HepG2 (cell line): ENCODE measurements around the gene MEGF6. TPM values are rescaled to one million over a fixed set of nuclear protein-coding genes. Genes with fewer than 3 reads are reported as not detected.

ENCODE experiments used
- ATAC-seq: fragments of 200-7000 bp; cut with Tn5 transposase; 3 replicates; pipeline ENCODE4 v1.9.1; 2020; ENCODE audit warnings: mild to moderate bottlenecking, moderate library complexity
- BruUV-seq: library from RNA; stranded (reverse); fragments of 400-500 nt; replicated peaks from 2 replicates; lab custom pipeline; 2021; lab: Mats Ljungman, UMichigan
- CTCF ChIA-PET: fragments of 300-600 bp; formaldehyde crosslinking; extraction: SDS; loops from one replicate; lab custom pipeline; 2021; ENCODE audit warnings: low total read pairs, inconsistent platforms, low intra/inter-chr PET ratio; lab: Yijun Ruan, JAX
- POLR2A ChIA-PET: fragments of 350-600 bp; sonication (Branson Sonifier 250); formaldehyde crosslinking; loops from one replicate; lab custom pipeline; 2020; ENCODE audit warnings: antibody characterized with exemption, inconsistent platforms; lab: Yijun Ruan, JAX
- DNase-seq: peaks from one replicate; pipeline ENCODE4 v3.0.0-alpha.2; 2015; ENCODE audit warnings: low spot score
- FAIRE-seq: peaks from 3 replicates; lab custom pipeline; 2011; peaks lifted over from hg19 to GRCh38; lab: Jason Lieb, UNC
- H2AFZ ChIP-seq: one replicate; pipeline ENCODE4 v1.6.1; 2011; ENCODE audit warnings: low read length, inconsistent platforms
- H3K27ac ChIP-seq: fragments of 300-600 bp; 3 replicates; pipeline ENCODE4 v1.8.0; 2011; ENCODE audit warnings: mixed run types, mild to moderate bottlenecking, mixed read lengths, low read length, inconsistent platforms; ENCODE audit not compliant: insufficient read depth; ENCODE audit errors: extremely low read length
- H3K27me3 ChIP-seq, 2 experiments: fragments of 200-600 bp in 1 of 2; 2 replicates in 1 of 2; 3 replicates in 1 of 2; pipeline versions ENCODE4 v1.6.0 to v1.8.0; 2011; ENCODE audit warnings: low read length in 2 of 2, mild to moderate bottlenecking in 2 of 2, moderate library complexity in 2 of 2, inconsistent platforms in 1 of 2; ENCODE audit not compliant: insufficient read depth in 2 of 2, control insufficient read depth in 1 of 2
- H3K36me3 ChIP-seq, 2 experiments: fragments of 200-600 bp in 1 of 2; replicated peaks in 1 of 2; 2 replicates in 1 of 2; 3 replicates in 1 of 2; pipeline versions ENCODE4 v1.5.1 to v1.8.0; 2011; ENCODE audit warnings: low read length in 2 of 2, inconsistent platforms in 1 of 2; ENCODE audit not compliant: insufficient read depth in 2 of 2, control insufficient read depth in 1 of 2
- H3K4me1 ChIP-seq: 2 replicates; pipeline ENCODE4 v1.5.1; 2012; ENCODE audit warnings: low read length, inconsistent platforms; ENCODE audit not compliant: insufficient read depth
- H3K4me2 ChIP-seq: 2 replicates; pipeline ENCODE4 v1.6.0; 2011; ENCODE audit warnings: low read depth, low read length, inconsistent platforms
- H3K4me3 ChIP-seq, 3 experiments: fragments of 200-600 bp in 1 of 3; sonication (generic), shearing (Covaris generic) in 1 of 3; replicated peaks in 1 of 3; 2 replicates each; pipeline ENCODE4 v1.5.1; 2011 to 2016; ENCODE audit warnings: low read length in 3 of 3, inconsistent platforms in 2 of 3, low read depth in 2 of 3, mild to moderate bottlenecking in 2 of 3, control low read depth in 1 of 3, mixed read lengths in 1 of 3; ENCODE audit not compliant: insufficient read depth in 1 of 3
- H3K79me2 ChIP-seq: one replicate; pipeline ENCODE4 v1.6.1; 2011; ENCODE audit warnings: low read length, inconsistent platforms; ENCODE audit not compliant: insufficient read depth
- H3K9ac ChIP-seq: 2 replicates; pipeline ENCODE4 v1.6.0; 2011; ENCODE audit warnings: mild to moderate bottlenecking, low read depth, low read length, inconsistent platforms; ENCODE audit not compliant: insufficient read depth
- H3K9me3 ChIP-seq: 2 replicates; pipeline ENCODE4 v1.5.1; 2012; ENCODE audit warnings: mild to moderate bottlenecking, low read length
- H4K20me1 ChIP-seq: 2 replicates; pipeline ENCODE4 v1.6.0; 2011; ENCODE audit warnings: inconsistent platforms, mild to moderate bottlenecking, low read length, moderate library complexity; ENCODE audit not compliant: insufficient read depth
- ATAD3A ChIP-seq: sonication (generic); formaldehyde crosslinking; IDR thresholded peaks from 2 replicates; pipeline ENCODE4 v1.4.0; 2020; ENCODE audit warnings: missing genetic modification reagents
- HES4 ChIP-seq: sonication (generic); formaldehyde crosslinking; IDR thresholded peaks from 2 replicates; pipeline ENCODE4 v1.9.0; 2021; ENCODE audit warnings: mild to moderate bottlenecking, missing genetic modification reagents, borderline replicate concordance
- HNRNPH1 ChIP-seq: fragments of 200-400 bp; formaldehyde crosslinking; optimal IDR thresholded peaks from 2 replicates; pipeline ENCODE3; 2017; ENCODE audit warnings: mild to moderate bottlenecking, low read depth, low read length
- HNRNPL ChIP-seq: fragments of 200-400 bp; formaldehyde crosslinking; IDR thresholded peaks from 2 replicates; pipeline ENCODE4 v1.6.1; 2017; ENCODE audit warnings: mild to moderate bottlenecking, low read depth, low read length
- HOXA9 ChIP-seq: sonication (generic); formaldehyde crosslinking; IDR thresholded peaks from 2 replicates; pipeline ENCODE4 v1.8.1; 2022; ENCODE audit warnings: missing genetic modification reagents, mild to moderate bottlenecking, moderate library complexity, borderline replicate concordance
- ISL2 ChIP-seq: sonication (generic); formaldehyde crosslinking; IDR thresholded peaks from 2 replicates; pipeline ENCODE4 v1.5.0; 2020; ENCODE audit warnings: missing genetic modification reagents
- NR2F2 ChIP-seq: IDR thresholded peaks from 2 replicates; pipeline ENCODE4 v1.6.1; 2012; ENCODE audit warnings: low read depth, inconsistent platforms, borderline replicate concordance
- RARG ChIP-seq: sonication (generic); formaldehyde crosslinking; IDR thresholded peaks from 2 replicates; pipeline ENCODE4 v1.4.0; 2020; ENCODE audit warnings: low read depth, mild to moderate bottlenecking, missing genetic modification reagents
- SAP130 ChIP-seq: IDR thresholded peaks from 2 replicates; pipeline ENCODE4 v1.6.1; 2016; ENCODE audit warnings: low read depth
- TAF15 ChIP-seq: fragments of 200-400 bp; formaldehyde crosslinking; IDR thresholded peaks from one replicate; pipeline ENCODE4 v1.6.1; 2018; ENCODE audit warnings: mild to moderate bottlenecking, low read depth, low read length; ENCODE audit not compliant: poor library complexity, severe bottlenecking
- TEAD3 ChIP-seq: optimal IDR thresholded peaks from 2 replicates; pipeline ENCODE3; 2016; ENCODE audit warnings: borderline replicate concordance
- THAP11 ChIP-seq: IDR thresholded peaks from 2 replicates; pipeline ENCODE4 v1.6.1; 2016; ENCODE audit warnings: missing biosample characterization, missing genetic modification reagents
- ZBTB38 ChIP-seq: sonication (generic); formaldehyde crosslinking; IDR thresholded peaks from 2 replicates; pipeline ENCODE4 v1.5.1; 2020; ENCODE audit warnings: mild to moderate bottlenecking, missing genetic modification reagents
- ZNF224 ChIP-seq: sonication (generic); formaldehyde crosslinking; IDR thresholded peaks from 2 replicates; pipeline ENCODE4 v1.5.0; 2020; ENCODE audit warnings: mild to moderate bottlenecking, missing genetic modification reagents
- WGBS: methylation state at CpG from one replicate; pipeline ENCODE4 v1.1.6; 2017; ENCODE audit warnings: low lambda C conversion rate; 5-methylcytosine and 5-hydroxymethylcytosine counted together
- in situ Hi-C: cut with HindIII; loops from 2 replicates; pipeline ENCODE4 v1.10.0; 2017; ENCODE audit warnings: low pct_unique_long_range_greater_than_20kb; ENCODE audit not compliant: extremely low pct_ligation_motif_present
- intact Hi-C: fragments of 100-400 bp; cut with micrococcal nuclease; formaldehyde crosslinking; loops from one replicate; pipeline ENCODE4 v1.10.0; 2022; ENCODE audit not compliant: unreplicated experiment
- polyA plus RNA-seq, 8 experiments: library from polyadenylated mRNA; depleted of rRNA in 3 of 8; stranded (reverse) in 7 of 8; unstranded in 1 of 8; fragments of >200 nt; fragmentation: Illumina TruSeq in 4 of 8; extraction: Trizol in 4 of 8; gene quantifications; 2 replicates each; pipeline versions ENCODE4 v1.2.1 to v1.2.3, GENCODE V29; 2011 to 2016; ENCODE audit warnings: low read depth in 4 of 8, missing spikeins in 1 of 8, mixed read lengths in 1 of 8; ENCODE audit not compliant: insufficient read depth in 1 of 8
- total RNA-seq, 5 experiments: library from RNA; depleted of rRNA; stranded (reverse); fragments of >200 nt; fragmentation: Illumina TruSeq; extraction: Trizol; gene quantifications; 2 replicates each; pipeline ENCODE4 v1.2.3, GENCODE V29; 2016; ENCODE audit warnings: low read depth in 1 of 5
- TF ChIP-seq, protein P1 (sequence below): sonication (generic); formaldehyde crosslinking; IDR thresholded peaks from 2 replicates; pipeline ENCODE4 v1.4.0; 2020; ENCODE audit warnings: missing genetic modification reagents
- TF ChIP-seq, protein P2 (sequence below): sonication (generic); formaldehyde crosslinking; IDR thresholded peaks from 2 replicates; pipeline ENCODE4 v1.4.0; 2020; ENCODE audit warnings: low read depth, mild to moderate bottlenecking, missing genetic modification reagents

MEGF6 gene
- total and polyA plus RNA-seq, 2 of the 13 experiments (the other 11 are each of a cell fraction or from before 2014, with no cell fraction given) = 1.9 TPM

DNA sequence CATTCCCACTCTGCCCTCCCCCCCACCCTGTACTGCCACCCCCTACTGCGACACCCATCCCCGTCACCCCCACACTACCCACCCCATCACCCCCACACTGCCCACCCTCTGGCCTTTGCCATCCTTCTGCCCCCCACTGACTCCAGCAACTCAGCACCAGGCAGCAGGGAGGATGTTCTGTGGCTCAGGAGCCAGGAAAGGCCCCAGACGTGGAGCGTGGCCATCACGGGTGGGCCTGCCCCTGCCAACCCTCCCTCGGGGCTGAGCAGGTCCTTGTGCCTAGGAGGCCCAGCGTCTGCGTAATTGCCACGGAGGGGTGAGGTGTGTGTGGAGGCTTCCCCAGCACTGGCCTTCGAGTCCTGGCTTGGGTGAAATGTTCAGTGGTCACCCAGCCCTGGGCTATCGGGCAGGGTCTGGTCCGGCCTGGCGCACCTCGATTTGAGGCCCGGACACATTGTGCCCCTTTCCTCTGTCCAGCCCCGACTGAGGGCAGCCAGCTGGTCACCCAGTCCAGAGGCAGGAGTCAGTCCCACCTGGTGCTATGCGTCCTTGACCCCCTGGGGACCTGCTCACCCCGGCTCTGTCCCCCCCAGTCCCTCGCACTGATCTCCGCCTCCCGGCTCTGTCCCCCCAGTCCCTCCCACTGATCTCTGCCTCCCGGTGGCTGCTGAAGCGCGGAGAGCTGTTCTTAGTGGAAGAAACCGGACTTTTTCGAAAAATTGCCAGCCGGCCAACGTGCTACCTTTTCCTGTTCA lies 133.9 kb downstream of the MEGF6 start:
- H3K4me1 ChIP-seq = peaks cover 23% of the 10 kb centered on the region
- no peak overlapping the region for H3K4me3 ChIP-seq
- BruUV-seq = no TSS peak
- CTCF ChIA-PET = no interaction called here
- no peak overlapping the region for H3K27ac ChIP-seq
- in situ Hi-C loops = no loop called here
- H3K79me2 ChIP-seq = no peaks in the 10 kb centered on the region
- intact Hi-C loops = no loop called here
- no peaks in the 10 kb centered on the region for H4K20me1 ChIP-seq
- no peak overlapping the region for H3K9ac ChIP-seq
- no peak overlapping the region for H2AFZ ChIP-seq
- FAIRE-seq = no peak
- DNase-seq = no peak
- H3K4me2 ChIP-seq = no peak overlapping the region
- H3K9me3 ChIP-seq = no peaks in the 10 kb centered on the region
- no peaks in the 10 kb centered on the region for H3K27me3 ChIP-seq
- POLR2A ChIA-PET = interaction anchor here (1.8 kb wide), 1 partner anchor 21 kb away, joined by 5 read pairs; no protein-coding TSS in a partner anchor
- TF ChIP-seq TAF15 = no peak
- TF ChIP-seq ZBTB38 = 0 out of 2 replicates have a peak, but pooled peaks have one; percentile 12
- TF ChIP-seq HNRNPL = peak; percentile 70; the same call in 1 of the 2 replicates
- no peak for TF ChIP-seq ATAD3A (CRISPR knock-in tag)
- no peak for TF ChIP-seq HOXA9 (CRISPR knock-in tag)
- no peak for TF ChIP-seq SAP130 (CRISPR knock-in tag)
- no peak for TF ChIP-seq NR2F2
- TF ChIP-seq ISL2 = no peak
- ATAC-seq = no peak
- WGBS = 81% methylated on average over 28 of the region's 28 CpGs
- H3K36me3 ChIP-seq = peaks cover 10 to 26% of the 10 kb centered on the region in 2 experiments; a peak in 3 of 5 replicates

DNA sequence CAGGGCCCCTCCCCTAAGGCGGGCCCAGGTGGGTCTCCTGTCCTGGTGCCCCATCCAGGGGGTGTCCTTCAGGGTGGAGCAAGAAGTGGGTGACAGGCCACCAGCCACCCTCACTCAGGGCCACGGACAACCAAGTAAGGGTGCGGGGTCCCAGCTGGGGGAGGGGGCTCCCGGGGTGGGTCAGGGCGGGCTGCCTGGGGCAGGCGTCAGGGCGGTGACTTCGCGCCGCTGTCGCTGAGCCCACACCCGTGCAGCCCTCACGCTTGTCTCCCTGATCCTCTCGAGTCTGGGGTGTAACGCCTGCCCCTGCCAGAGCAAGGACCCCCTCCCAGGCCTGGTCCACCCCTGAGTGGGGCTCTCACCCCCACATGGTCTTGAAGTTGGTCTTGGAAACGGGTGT lies 134.6 kb downstream of the MEGF6 start:
- WGBS = 100% methylated on average over 6 of the region's 16 CpGs
- intact Hi-C loops (no loop called here), in situ Hi-C loops (no loop called here)
- H3K4me2 ChIP-seq = no peak overlapping the region
- no peak overlapping the region for H3K27ac ChIP-seq
- H3K4me3 ChIP-seq = no peak overlapping the region
- POLR2A ChIA-PET = no interaction called here
- no peak for DNase-seq
- ATAC-seq = no peak
- no peak overlapping the region for H2AFZ ChIP-seq
- no peak for FAIRE-seq
- no peaks in the 10 kb centered on the region for H4K20me1 ChIP-seq
- peaks cover 10 to 26% of the 10 kb centered on the region in 2 experiments; a peak in 3 of 5 replicates for H3K36me3 ChIP-seq
- no peaks in the 10 kb centered on the region for H3K27me3 ChIP-seq
- no peak overlapping the region for H3K9ac ChIP-seq
- H3K79me2 ChIP-seq = no peaks in the 10 kb centered on the region
- H3K4me1 ChIP-seq = peaks cover 29% of the 10 kb centered on the region
- H3K9me3 ChIP-seq = no peaks in the 10 kb centered on the region
- CTCF ChIA-PET = no interaction called here
- BruUV-seq = no TSS peak
- TF ChIP-seq ZNF224 (CRISPR knock-in tag) (no peak), HES4 (CRISPR knock-in tag) (no peak), THAP11 (no peak), HNRNPH1 (no peak), TEAD3 (no peak), RARG (CRISPR knock-in tag) (no peak)
- TF ChIP-seq, protein P1, sequence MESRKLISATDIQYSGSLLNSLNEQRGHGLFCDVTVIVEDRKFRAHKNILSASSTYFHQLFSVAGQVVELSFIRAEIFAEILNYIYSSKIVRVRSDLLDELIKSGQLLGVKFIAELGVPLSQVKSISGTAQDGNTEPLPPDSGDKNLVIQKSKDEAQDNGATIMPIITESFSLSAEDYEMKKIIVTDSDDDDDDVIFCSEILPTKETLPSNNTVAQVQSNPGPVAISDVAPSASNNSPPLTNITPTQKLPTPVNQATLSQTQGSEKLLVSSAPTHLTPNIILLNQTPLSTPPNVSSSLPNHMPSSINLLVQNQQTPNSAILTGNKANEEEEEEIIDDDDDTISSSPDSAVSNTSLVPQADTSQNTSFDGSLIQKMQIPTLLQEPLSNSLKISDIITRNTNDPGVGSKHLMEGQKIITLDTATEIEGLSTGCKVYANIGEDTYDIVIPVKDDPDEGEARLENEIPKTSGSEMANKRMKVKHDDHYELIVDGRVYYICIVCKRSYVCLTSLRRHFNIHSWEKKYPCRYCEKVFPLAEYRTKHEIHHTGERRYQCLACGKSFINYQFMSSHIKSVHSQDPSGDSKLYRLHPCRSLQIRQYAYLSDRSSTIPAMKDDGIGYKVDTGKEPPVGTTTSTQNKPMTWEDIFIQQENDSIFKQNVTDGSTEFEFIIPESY = no peak
- TF ChIP-seq, protein P2, sequence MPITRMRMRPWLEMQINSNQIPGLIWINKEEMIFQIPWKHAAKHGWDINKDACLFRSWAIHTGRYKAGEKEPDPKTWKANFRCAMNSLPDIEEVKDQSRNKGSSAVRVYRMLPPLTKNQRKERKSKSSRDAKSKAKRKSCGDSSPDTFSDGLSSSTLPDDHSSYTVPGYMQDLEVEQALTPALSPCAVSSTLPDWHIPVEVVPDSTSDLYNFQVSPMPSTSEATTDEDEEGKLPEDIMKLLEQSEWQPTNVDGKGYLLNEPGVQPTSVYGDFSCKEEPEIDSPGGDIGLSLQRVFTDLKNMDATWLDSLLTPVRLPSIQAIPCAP (CRISPR knock-in tag) = no peak
